ENCODE results near the gene PCNX2. TPM values are rescaled to one million over a fixed set of nuclear protein-coding genes. Genes with fewer than 3 reads are reported as not detected.
A peak's percentile ranks its signal among the peaks of the same experiment; 100 is the strongest.

PCNX2 gene
- total and polyA plus RNA-seq, 2 of the 8 experiments (the other 6 are each of a cell fraction or from before 2014, with no cell fraction given), result 46.1 to 57.6 TPM

GRCh38 chr1:233338102-233338501 lies 42.6 kb upstream of the PCNX2 start:
- Histone ChIP-seq H3K4me2 (ENCODE audit: insufficient read depth in 1 of 2, low read depth in 2 of 2, low read length in 2 of 2) (0 out of 4 replicates have a peak overlapping the region, but pooled peaks of 1 of the 2 experiments have one; percentile 26), H3K18ac (ENCODE audit: extremely low read depth, low read length) (no peak overlapping the region), H2BK12ac (ENCODE audit: low read depth, low read length) (no peak overlapping the region), H2BK20ac (ENCODE audit: low read length) (no peak overlapping the region), H2BK120ac (replicated peaks; ENCODE audit: low read depth, low read length) (no peak overlapping the region), H3K9ac (replicated peaks in 1 of 4; ENCODE audit: extremely low read depth in 1 of 4, low read depth in 3 of 4, low read length in 3 of 4) (no peak overlapping the region; a peak in 1 of 7 replicates), H4K91ac (replicated peaks; ENCODE audit: insufficient read length, low read length) (no peak overlapping the region), H4K5ac (ENCODE audit: insufficient read length, low read depth, low read length) (no peak overlapping the region), H3K4me1 (replicated peaks in 1 of 4; ENCODE audit: control insufficient read depth in 3 of 4, insufficient read depth in 4 of 4, low read length in 3 of 4) (peaks cover 0 to 6% (median 2%) of the 10 kb centered on the region in 4 experiments; a peak in 3 of 7 replicates), H4K20me1 (replicated peaks in 1 of 2; ENCODE audit: control insufficient read depth in 1 of 2, insufficient read depth in 2 of 2, low read length in 2 of 2) (no peaks in the 10 kb centered on the region), H3K9me3 (ENCODE audit: insufficient read depth in 2 of 2, low read depth in 1 of 2, low read length in 1 of 2) (no peaks in the 10 kb centered on the region), H2AK5ac (ENCODE audit: low read depth, low read length) (no peak overlapping the region), H2BK5ac (ENCODE audit: low read depth, low read length) (no peak overlapping the region), H3K79me2 (ENCODE audit: control insufficient read depth in 1 of 2, insufficient read depth in 2 of 2, low read length in 2 of 2) (peaks cover 0 to 84% of the 10 kb centered on the region in 2 experiments; a peak in 2 of 4 replicates), H3K14ac (ENCODE audit: insufficient read length) (no peak overlapping the region), H3K23ac (ENCODE audit: insufficient read length) (no peak overlapping the region), H4K8ac (ENCODE audit: extremely low read depth, insufficient read depth, low read length) (no peak overlapping the region), H3K27me3 (replicated peaks in 1 of 4; ENCODE audit: control insufficient read depth in 3 of 4, extremely low read depth in 1 of 4, insufficient read depth in 3 of 4, low read length in 3 of 4) (no peaks in the 10 kb centered on the region), H2AFZ (ENCODE audit: low read length) (no peak overlapping the region), H3K56ac (replicated peaks; ENCODE audit: insufficient read length, low read depth, low read length) (no peak overlapping the region), H2BK15ac (ENCODE audit: low read length) (no peak overlapping the region), H3K23me2 (ENCODE audit: low read depth, low read length) (no peaks in the 10 kb centered on the region; the same call in 1 of the 2 replicates), H3K27ac (ENCODE audit: low read depth, low read length) (no peak overlapping the region), H3K36me3 (ENCODE audit: control insufficient read depth in 2 of 4, insufficient read depth in 4 of 4, low read length in 3 of 4) (no peaks in the 10 kb centered on the region), H3K4ac (replicated peaks; ENCODE audit: insufficient read length, low read depth, low read length) (no peak overlapping the region), H3K79me1 (ENCODE audit: low read depth, low read length) (peaks cover 3% of the 10 kb centered on the region), H3K4me3 (ENCODE audit: extremely low read depth in 1 of 4, insufficient read depth in 2 of 4, low read depth in 3 of 4, low read length in 4 of 4) (no peak overlapping the region)
- DNase-seq (ENCODE audit: low read depth in 1 of 2, low spot score in 2 of 2) (no peak), FAIRE-seq (no peak)
- POLR2A ChIA-PET (ENCODE audit: partially characterized antibody), result no interaction called here
- CTCF ChIA-PET (ENCODE audit: partially characterized antibody), result interaction anchor here (1.0 to 2.3 kb wide), 2 partner anchors 10 to 21 kb away, joined by 4 to 6 read pairs; no protein-coding TSS in a partner anchor
- WGBS, 2 experiments (ENCODE audit: extremely low coverage in 1 of 2, insufficient coverage in 1 of 2, insufficient read length in 1 of 2, insufficient replicate concordance in 2 of 2, low coverage in 1 of 2, low lambda C conversion rate in 2 of 2, missing lambda C conversion rate in 1 of 2), result 91% methylated on average over 2 of the region's 2 CpGs; no CpG with 5 or more reads in 1 of the 2 experiments
- no peak for TF ChIP-seq KDM5A (IDR thresholded peaks at IDR 0.05; ENCODE audit: low read length)
- no peak for TF ChIP-seq KDM1A (IDR thresholded peaks at IDR 0.05; ENCODE audit: borderline replicate concordance, low read length)
- TF ChIP-seq BACH1 (IDR thresholded peaks at IDR 0.05; ENCODE audit: low read length), result no peak
- TF ChIP-seq E2F6 (IDR thresholded peaks at IDR 0.05), result no peak
- no peak for TF ChIP-seq ZNF274 (IDR thresholded peaks at IDR 0.05; ENCODE audit: borderline replicate concordance, extremely low read depth, low read length)
- TF ChIP-seq CBX5 (IDR thresholded peaks at IDR 0.05; ENCODE audit: low read depth, low read length), result no peak
- TF ChIP-seq RFX5 (IDR thresholded peaks at IDR 0.05; ENCODE audit: borderline replicate concordance, low read depth, low read length), result no peak
- TF ChIP-seq GABPA (IDR thresholded peaks at IDR 0.05; ENCODE audit: borderline replicate concordance, insufficient read depth, low read length), result no peak
- TF ChIP-seq RBBP5 (IDR thresholded peaks at IDR 0.05; ENCODE audit: borderline replicate concordance, low read depth, low read length), result no peak
- no peak for TF ChIP-seq SAP30 (IDR thresholded peaks at IDR 0.05; ENCODE audit: insufficient read depth, insufficient replicate concordance, low read length)
- no peak for TF ChIP-seq TAF7 (optimal IDR thresholded peaks at IDR 0.05; ENCODE audit: borderline replicate concordance, low read depth, low read length)
- TF ChIP-seq CREB1 (IDR thresholded peaks at IDR 0.05), result no peak
